Measurements from ENCODE around the gene NOC2L.

DNA sequence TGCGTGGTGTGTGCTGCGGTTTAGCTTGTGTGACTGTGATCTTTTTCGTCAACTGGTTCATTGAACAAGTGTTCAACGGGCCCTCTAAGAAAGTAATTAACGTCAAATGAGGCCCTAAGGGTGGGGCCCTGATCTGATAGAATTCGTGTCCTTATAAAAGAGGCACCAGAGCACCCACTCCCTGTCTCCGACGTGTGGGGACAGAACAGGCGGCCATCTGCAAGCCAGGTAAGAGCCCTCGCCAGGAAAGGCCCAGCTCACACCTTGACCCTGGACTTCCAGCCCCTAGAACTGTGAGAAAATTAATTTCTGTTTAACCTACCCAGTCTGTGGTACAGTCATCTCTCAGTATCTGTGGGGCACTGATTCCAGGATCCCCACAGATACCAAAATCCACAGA is 55.8 kb downstream of the NOC2L start:
- no peak for TF ChIP-seq POLR2AphosphoS5 (IDR thresholded peaks at IDR 0.05)
- TF ChIP-seq, protein P1, sequence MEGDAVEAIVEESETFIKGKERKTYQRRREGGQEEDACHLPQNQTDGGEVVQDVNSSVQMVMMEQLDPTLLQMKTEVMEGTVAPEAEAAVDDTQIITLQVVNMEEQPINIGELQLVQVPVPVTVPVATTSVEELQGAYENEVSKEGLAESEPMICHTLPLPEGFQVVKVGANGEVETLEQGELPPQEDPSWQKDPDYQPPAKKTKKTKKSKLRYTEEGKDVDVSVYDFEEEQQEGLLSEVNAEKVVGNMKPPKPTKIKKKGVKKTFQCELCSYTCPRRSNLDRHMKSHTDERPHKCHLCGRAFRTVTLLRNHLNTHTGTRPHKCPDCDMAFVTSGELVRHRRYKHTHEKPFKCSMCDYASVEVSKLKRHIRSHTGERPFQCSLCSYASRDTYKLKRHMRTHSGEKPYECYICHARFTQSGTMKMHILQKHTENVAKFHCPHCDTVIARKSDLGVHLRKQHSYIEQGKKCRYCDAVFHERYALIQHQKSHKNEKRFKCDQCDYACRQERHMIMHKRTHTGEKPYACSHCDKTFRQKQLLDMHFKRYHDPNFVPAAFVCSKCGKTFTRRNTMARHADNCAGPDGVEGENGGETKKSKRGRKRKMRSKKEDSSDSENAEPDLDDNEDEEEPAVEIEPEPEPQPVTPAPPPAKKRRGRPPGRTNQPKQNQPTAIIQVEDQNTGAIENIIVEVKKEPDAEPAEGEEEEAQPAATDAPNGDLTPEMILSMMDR (IDR thresholded peaks at IDR 0.05) = no peak
- no peak for TF ChIP-seq POLR2A (IDR thresholded peaks at IDR 0.05)
